Kasumi-1 (cell line): ENCODE results near the gene PARVB.

ENCODE experiments used
- DNase-seq, 2 experiments: peaks; one replicate each; lab custom pipeline; 2025; lab: John Stamatoyannopoulos, UW

The PARVB gene

GRCh38 chr22:44161673-44162072 lies 137.6 kb downstream of the PARVB start:
- no peak for DNase-seq

GRCh38 chr22:44162960-44163359 lies 138.9 kb downstream of the PARVB start:
- no peak for DNase-seq

- DNase-seq: no peak
Observed at GRCh38 chr22:44163536-44163935, 139.4 kb downstream of the PARVB start.

- DNase-seq: no peak
Observed at GRCh38 chr22:44164031-44164430, 139.9 kb downstream of the PARVB start.

GRCh38 chr22:44165286-44165874 lies 141.3 kb downstream of the PARVB start:
- no peak for DNase-seq

- DNase-seq: no peak
Observed at GRCh38 chr22:44166498-44167276, 142.6 kb downstream of the PARVB start.

GRCh38 chr22:44167501-44167900 lies 143.4 kb downstream of the PARVB start:
- DNase-seq: no peak

- DNase-seq: no peak
Observed at GRCh38 chr22:44168206-44168605, 144.1 kb downstream of the PARVB start.

- no peak for DNase-seq
Observed at GRCh38 chr22:44170470-44170869, 146.4 kb downstream of the PARVB start.

- no peak for DNase-seq
Observed at GRCh38 chr22:44171561-44171960, 147.5 kb downstream of the PARVB start.

GRCh38 chr22:44172370-44173108 lies 148.4 kb downstream of the PARVB start:
- DNase-seq: peak; percentile 54 to 69

- no peak for DNase-seq
Observed at GRCh38 chr22:44173154-44173553, 149.1 kb downstream of the PARVB start.

GRCh38 chr22:44175676-44176075 lies 151.6 kb downstream of the PARVB start:
- no peak for DNase-seq

GRCh38 chr22:44179196-44179988 lies 155.3 kb downstream of the PARVB start:
- DNase-seq: no peak

GRCh38 chr22:44179989-44180705 lies 156.0 kb downstream of the PARVB start:
- peak in 1 of 2 experiments; percentile 17 for DNase-seq

- peak in 1 of 2 experiments; percentile 74 for DNase-seq
Observed at GRCh38 chr22:44180706-44181032, 156.6 kb downstream of the PARVB start, which contains the start of gene PARVG. PARVG (plus strand) TSS chr22:44180925; CDS start chr22:44183330, 2,405 bp downstream.

- peak; percentile 62 to 74 for DNase-seq
Observed at GRCh38 chr22:44181033-44181911, 157.2 kb downstream of the PARVB start.

- no peak for DNase-seq
Observed at GRCh38 chr22:44181912-44182587, 157.9 kb downstream of the PARVB start.

GRCh38 chr22:44182588-44183286 lies 158.6 kb downstream of the PARVB start:
- DNase-seq: peak; percentile 74 to 79
